ENCODE data around the gene SHROOM3.

DNA sequence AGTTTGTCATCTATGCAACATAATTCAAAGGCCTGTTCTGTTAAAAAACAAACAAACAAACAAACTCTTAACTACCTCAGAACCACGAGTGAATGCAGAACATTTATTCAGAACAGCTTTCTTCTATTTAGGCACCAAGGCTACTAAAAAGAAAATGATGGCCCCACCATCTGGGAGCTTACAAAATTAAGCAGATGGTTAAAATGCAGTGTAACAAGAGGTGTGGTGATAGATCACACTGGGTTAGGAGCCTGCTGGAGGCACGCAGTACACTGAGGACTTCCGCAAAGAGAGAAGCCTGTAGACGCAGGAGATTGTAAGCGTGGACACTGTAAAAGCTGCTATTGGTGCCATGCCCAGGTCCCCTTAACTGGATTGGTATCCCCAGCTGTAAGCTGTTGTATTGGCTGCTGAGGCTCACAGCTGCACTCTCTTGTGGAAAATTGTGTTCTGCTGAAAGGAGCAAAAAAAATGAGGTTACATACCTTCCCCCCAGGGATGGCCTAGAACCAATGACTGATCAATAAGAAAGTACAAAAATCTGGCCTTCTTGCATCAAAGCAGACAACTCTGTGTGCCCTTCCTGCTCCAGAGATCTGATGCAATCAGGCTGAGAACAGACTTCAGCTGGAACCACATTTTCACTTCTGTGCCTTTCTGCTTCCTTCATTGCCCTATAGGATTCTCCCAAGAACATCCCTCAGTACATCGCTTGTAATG lies 60.0 kb downstream of the SHROOM3 start:
- TF ChIP-seq, protein P1, sequence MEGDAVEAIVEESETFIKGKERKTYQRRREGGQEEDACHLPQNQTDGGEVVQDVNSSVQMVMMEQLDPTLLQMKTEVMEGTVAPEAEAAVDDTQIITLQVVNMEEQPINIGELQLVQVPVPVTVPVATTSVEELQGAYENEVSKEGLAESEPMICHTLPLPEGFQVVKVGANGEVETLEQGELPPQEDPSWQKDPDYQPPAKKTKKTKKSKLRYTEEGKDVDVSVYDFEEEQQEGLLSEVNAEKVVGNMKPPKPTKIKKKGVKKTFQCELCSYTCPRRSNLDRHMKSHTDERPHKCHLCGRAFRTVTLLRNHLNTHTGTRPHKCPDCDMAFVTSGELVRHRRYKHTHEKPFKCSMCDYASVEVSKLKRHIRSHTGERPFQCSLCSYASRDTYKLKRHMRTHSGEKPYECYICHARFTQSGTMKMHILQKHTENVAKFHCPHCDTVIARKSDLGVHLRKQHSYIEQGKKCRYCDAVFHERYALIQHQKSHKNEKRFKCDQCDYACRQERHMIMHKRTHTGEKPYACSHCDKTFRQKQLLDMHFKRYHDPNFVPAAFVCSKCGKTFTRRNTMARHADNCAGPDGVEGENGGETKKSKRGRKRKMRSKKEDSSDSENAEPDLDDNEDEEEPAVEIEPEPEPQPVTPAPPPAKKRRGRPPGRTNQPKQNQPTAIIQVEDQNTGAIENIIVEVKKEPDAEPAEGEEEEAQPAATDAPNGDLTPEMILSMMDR (IDR thresholded peaks at IDR 0.05): no peak
- peak; percentile 31 for TF ChIP-seq POLR2A (IDR thresholded peaks at IDR 0.05)
